Lower lobe of right lung (tissue), 2 donors: ENCODE results near the gene CYP11A1. TPM values are rescaled to one million over a fixed set of nuclear protein-coding genes. Genes with fewer than 3 reads are reported as not detected.
"Not testable (repeated sequence)": the region's sequence is repeated elsewhere in the genome, so short reads cannot be mapped to it uniquely, and the experiment has no call there.

Experiments
- ATAC-seq, 2 donors: fragments of 200-7000 bp; cut with Tn5 transposase; one replicate each; pipeline ENCODE4 v1.9.1; 2020 to 2022; ENCODE audit warnings: mild to moderate bottlenecking in 2 of 2, moderate library complexity in 2 of 2
- DNase-seq: peaks from one replicate; pipeline ENCODE4 v3.0.0-alpha.2; 2020
- H3K27ac ChIP-seq: fragments of 200-600 bp; one replicate; pipeline ENCODE4 v1.8.0; 2022
- H3K27me3 ChIP-seq: fragments of 200-600 bp; one replicate; pipeline ENCODE4 v1.8.0; 2022; ENCODE audit warnings: low read depth
- H3K36me3 ChIP-seq: fragments of 200-600 bp; one replicate; pipeline ENCODE4 v1.8.0; 2022; ENCODE audit warnings: mild to moderate bottlenecking
- H3K4me1 ChIP-seq: fragments of 200-600 bp; one replicate; pipeline ENCODE4 v1.8.0; 2022
- H3K4me3 ChIP-seq: fragments of 200-600 bp; one replicate; pipeline ENCODE4 v1.8.0; 2022; ENCODE audit warnings: mild to moderate bottlenecking
- H3K9me3 ChIP-seq: fragments of 200-600 bp; one replicate; pipeline ENCODE4 v1.8.0; 2022
- CTCF ChIP-seq: fragments of 200-600 bp; IDR thresholded peaks from one replicate; pipeline ENCODE4 v1.8.0; 2022; ENCODE audit warnings: antibody characterized with exemption, mild to moderate bottlenecking
- intact Hi-C: fragments of 100-400 bp; cut with DNase I; formaldehyde crosslinking; loops from one replicate; pipeline ENCODE4 v1.11.0; 2022
- total RNA-seq: library from RNA; stranded (reverse); fragmentation: NEBNext Ultra II Directional; extraction: Animal tissue kit (Norgen Biotek cat#: 25700); gene quantifications from one replicate; pipeline ENCODE4 v1.2.1, GENCODE V29; 2021
- donor health status: DM: no; HTN: yes; CAD: no; lungs with severe emphysema.

Gene CYP11A1
- total RNA-seq, 1 donor from 2014 or later: 0.59 TPM

DNA sequence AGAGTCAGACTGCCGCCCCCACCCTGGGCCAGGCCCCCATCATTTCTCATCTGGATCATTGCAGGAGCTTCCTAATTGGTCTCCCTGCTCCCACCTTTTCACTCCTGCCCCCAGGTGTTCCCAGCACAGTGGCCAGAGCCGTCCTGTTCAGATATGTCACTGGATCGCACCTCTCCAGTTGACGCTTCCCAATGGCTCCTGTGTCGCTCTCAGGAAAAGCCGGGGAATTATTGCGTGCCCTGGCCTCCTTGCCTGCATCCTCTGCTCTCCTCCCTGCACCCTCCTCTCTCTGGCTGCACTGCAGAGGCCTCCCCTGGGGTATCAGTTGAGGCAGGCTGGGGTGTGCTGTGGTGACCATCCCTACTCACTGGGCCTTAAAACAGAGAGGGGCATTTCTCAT is 25.5 kb upstream of the CYP11A1 start:
- Histone ChIP-seq H3K36me3 (no peaks in the 10 kb centered on the region), H3K4me3 (no peak overlapping the region), H3K4me1 (peaks cover 12% of the 10 kb centered on the region), H3K9me3 (no peaks in the 10 kb centered on the region), H3K27ac (no peak overlapping the region), H3K27me3 (no peaks in the 10 kb centered on the region)
- ATAC-seq (no peak), DNase-seq (no peak)
- no peak for TF ChIP-seq CTCF
- intact Hi-C loops: no loop called here

DNA sequence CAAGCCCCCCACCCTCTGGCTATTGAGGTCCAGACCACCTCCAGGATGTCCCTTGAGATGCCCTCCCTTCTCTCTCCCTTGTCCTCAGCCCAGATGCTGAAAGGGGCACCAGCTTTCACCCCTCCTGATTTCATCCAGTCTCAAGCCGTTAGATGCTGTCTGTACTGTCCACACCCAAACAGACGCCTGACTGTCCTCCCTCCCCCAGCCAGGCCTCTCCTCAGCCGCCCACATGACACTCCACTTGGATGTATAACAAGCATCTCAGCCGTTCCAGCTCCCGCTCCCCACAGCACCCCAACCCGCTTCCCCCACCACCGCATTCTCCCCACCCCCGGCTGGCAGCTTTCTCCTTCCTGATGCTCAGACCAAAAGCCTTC is 25.0 kb upstream of the CYP11A1 start:
- no peak for DNase-seq
- no peak for TF ChIP-seq CTCF
- H3K4me1 ChIP-seq: peaks cover 12% of the 10 kb centered on the region
- intact Hi-C loops: no loop called here
- H3K36me3 ChIP-seq: no peaks in the 10 kb centered on the region
- no peak overlapping the region for H3K27ac ChIP-seq
- H3K27me3 ChIP-seq: no peaks in the 10 kb centered on the region
- H3K9me3 ChIP-seq: no peaks in the 10 kb centered on the region
- H3K4me3 ChIP-seq: no peak overlapping the region
- ATAC-seq: no peak

- ATAC-seq: no peak
- intact Hi-C loops: no loop called here
- no peak for TF ChIP-seq CTCF
These were observed 24.4 kb upstream of the CYP11A1 start for GRCh38 chr15:74391582-74392450.

DNA sequence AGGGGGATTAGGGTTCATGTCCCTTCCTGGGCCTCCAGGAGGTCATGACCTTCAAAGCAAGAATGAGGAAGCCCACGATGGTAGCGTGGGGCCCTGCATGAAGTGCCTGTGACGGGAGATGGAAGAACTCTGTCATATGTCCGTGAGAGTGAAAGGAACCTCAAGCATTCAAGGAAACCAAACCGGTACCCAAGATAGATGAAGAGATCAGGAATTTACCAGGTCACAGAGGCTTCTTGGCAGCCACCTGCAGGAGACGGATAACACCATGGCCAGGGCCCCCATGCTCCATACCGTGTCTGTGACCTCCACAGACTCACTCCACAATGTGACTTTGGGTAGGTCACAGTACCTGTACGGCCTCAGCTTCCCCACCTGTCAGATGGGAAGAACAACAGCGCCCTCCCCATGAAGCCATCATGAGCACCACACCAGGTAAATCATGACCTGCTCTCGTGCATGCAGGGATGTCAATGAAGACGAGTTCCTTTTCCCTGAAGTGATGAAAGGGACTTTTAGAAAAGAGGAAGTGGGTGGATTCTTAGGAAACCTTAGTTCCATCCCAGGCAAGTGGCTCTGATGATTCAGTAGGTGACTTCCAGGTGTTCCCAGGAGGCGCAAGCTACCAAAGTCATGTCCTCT is 23.3 kb upstream of the CYP11A1 start:
- no peak for TF ChIP-seq CTCF
- intact Hi-C loops: no loop called here
- no peak overlapping the region for H3K27ac ChIP-seq
- H3K36me3 ChIP-seq: no peaks in the 10 kb centered on the region
- no peak overlapping the region for H3K4me3 ChIP-seq
- peaks cover 22% of the 10 kb centered on the region for H3K4me1 ChIP-seq
- no peak for ATAC-seq
- H3K9me3 ChIP-seq: no peaks in the 10 kb centered on the region
- no peaks in the 10 kb centered on the region for H3K27me3 ChIP-seq
- no peak for DNase-seq

More at GRCh38 chr15:74391582-74392450, 24.4 kb upstream of the CYP11A1 start:
- DNase-seq: no peak
- Histone ChIP-seq H3K4me3 (no peak overlapping the region), H3K27me3 (no peaks in the 10 kb centered on the region), H3K4me1 (peaks cover 12% of the 10 kb centered on the region), H3K36me3 (no peaks in the 10 kb centered on the region), H3K27ac (no peak overlapping the region), H3K9me3 (no peaks in the 10 kb centered on the region)

DNA sequence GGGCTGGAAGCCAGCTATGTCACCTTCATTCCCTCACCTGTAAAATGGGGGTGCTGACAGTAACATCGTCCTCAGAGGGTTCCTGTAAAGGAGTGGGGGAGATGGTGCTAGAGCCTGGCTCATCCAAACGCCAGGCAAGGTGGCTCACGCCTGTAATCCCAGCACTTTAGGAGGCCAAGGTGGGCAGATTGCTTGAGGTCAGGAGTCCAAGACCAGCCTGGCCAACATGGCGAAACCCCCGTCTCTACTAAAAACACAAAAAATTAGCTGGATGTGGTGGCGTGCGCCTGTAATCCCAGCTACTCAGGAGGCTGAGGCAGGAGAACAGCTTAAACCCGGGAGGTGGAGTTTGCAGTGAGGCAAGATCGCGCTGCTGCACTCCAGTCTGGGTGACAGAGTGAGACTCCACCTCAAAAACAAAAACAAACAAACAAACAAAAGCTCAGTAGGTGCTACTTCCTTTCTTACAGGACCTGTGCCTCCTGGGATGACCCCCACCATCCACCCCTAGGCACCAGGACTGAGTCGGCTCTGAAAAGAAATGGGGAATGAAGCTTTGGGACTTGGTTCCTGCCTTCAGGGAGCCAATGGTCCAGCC is 22.7 kb upstream of the CYP11A1 start:
- intact Hi-C loops, H3K27me3 ChIP-seq, DNase-seq, H3K9me3 ChIP-seq, H3K4me3 ChIP-seq, ATAC-seq, H3K36me3 ChIP-seq: not testable (repeated sequence)
- Histone ChIP-seq H3K27ac (peak overlapping the region; percentile 25), H3K4me1 (peaks cover 28% of the 10 kb centered on the region)
